ENCODE measurements around the gene PRPF31. TPM values are rescaled to one million over a fixed set of nuclear protein-coding genes. Genes with fewer than 3 reads are reported as not detected.

Gene PRPF31
- total RNA-seq, 4 donors from 2014 or later, result 17.9 to 97.3 (median 52.6) TPM

GRCh38 chr19:54152267-54152666, 36.7 kb downstream of the PRPF31 start:
- Histone ChIP-seq H3K4me1 (no peaks in the 10 kb centered on the region), H3K4me3 (no peak overlapping the region), H3K9me3 (no peaks in the 10 kb centered on the region), H3K36me3 (no peaks in the 10 kb centered on the region), H3K27me3 (no peaks in the 10 kb centered on the region), H3K27ac (no peak overlapping the region)
- no peak for TF ChIP-seq POLR2A (IDR thresholded peaks at IDR 0.05)
- no peak for DNase-seq
- intact Hi-C loops (cut with DNase I; ENCODE audit: low total_unique reads), result no loop called here

- intact Hi-C loops (cut with DNase I; ENCODE audit: low total_unique reads), result no loop called here
- TF ChIP-seq POLR2A (IDR thresholded peaks at IDR 0.05) (no peak), CTCF (IDR thresholded peaks at IDR 0.05) (no peak)
- H3K36me3 ChIP-seq, result no peaks in the 10 kb centered on the region
- DNase-seq, result no peak
- H3K9me3 ChIP-seq, result no peaks in the 10 kb centered on the region
- no peak overlapping the region for H3K4me3 ChIP-seq
- peak overlapping the region in 1 of 2 donors; percentile 7 for H3K27ac ChIP-seq
- no peaks in the 10 kb centered on the region for H3K27me3 ChIP-seq
- H3K4me1 ChIP-seq, result no peaks in the 10 kb centered on the region
Measured at GRCh38 chr19:54152878-54153524, 37.4 kb downstream of the PRPF31 start.

- Histone ChIP-seq H3K4me3 (no peak overlapping the region), H3K36me3 (no peaks in the 10 kb centered on the region), H3K4me1 (peaks cover 0 to 3% of the 10 kb centered on the region in 2 donors), H3K27me3 (no peaks in the 10 kb centered on the region), H3K27ac (no peak overlapping the region), H3K9me3 (no peaks in the 10 kb centered on the region)
- no peak for DNase-seq
- intact Hi-C loops (cut with DNase I; ENCODE audit: low total_unique reads), result no loop called here
- no peak for TF ChIP-seq POLR2A (IDR thresholded peaks at IDR 0.05)
- no peak for TF ChIP-seq CTCF (IDR thresholded peaks at IDR 0.05)
Measured at GRCh38 chr19:54153731-54154326, 38.3 kb downstream of the PRPF31 start.

- no peaks in the 10 kb centered on the region for H3K36me3 ChIP-seq
- no peaks in the 10 kb centered on the region for H3K9me3 ChIP-seq
- no peaks in the 10 kb centered on the region for H3K27me3 ChIP-seq
- intact Hi-C loops (cut with DNase I; ENCODE audit: low total_unique reads), result no loop called here
- H3K4me1 ChIP-seq, result peaks cover 0 to 4% of the 10 kb centered on the region in 2 donors
- H3K27ac ChIP-seq, result no peak overlapping the region
- no peak for DNase-seq
- TF ChIP-seq POLR2A (IDR thresholded peaks at IDR 0.05) (no peak), CTCF (IDR thresholded peaks at IDR 0.05) (no peak)
- no peak overlapping the region for H3K4me3 ChIP-seq
Measured at GRCh38 chr19:54154603-54155345, 39.2 kb downstream of the PRPF31 start.

- no peaks in the 10 kb centered on the region for H3K9me3 ChIP-seq
- no peak overlapping the region for H3K4me3 ChIP-seq
- H3K27me3 ChIP-seq, result no peaks in the 10 kb centered on the region
- peaks cover 0 to 4% of the 10 kb centered on the region in 2 donors for H3K4me1 ChIP-seq
- no peak for TF ChIP-seq CTCF (IDR thresholded peaks at IDR 0.05)
- TF ChIP-seq POLR2A (IDR thresholded peaks at IDR 0.05), result no peak
- no peak overlapping the region for H3K27ac ChIP-seq
- intact Hi-C loops (cut with DNase I; ENCODE audit: low total_unique reads), result no loop called here
- no peaks in the 10 kb centered on the region for H3K36me3 ChIP-seq
- DNase-seq, result no peak
Measured at GRCh38 chr19:54155694-54156093, 40.1 kb downstream of the PRPF31 start.

All from uterus (tissue), 4 donors.